ENCODE results near the gene GNAO1.

- TF ChIP-seq CTCF (IDR thresholded peaks at IDR 0.05) (no peak), ZFX (IDR thresholded peaks at IDR 0.05; ENCODE audit: borderline replicate concordance) (no peak)
Measured at GRCh38 chr16:56202036-56202435, 10.7 kb downstream of the GNAO1 start.
